GM21619 (cell line): Measurements from ENCODE around the gene FXYD5.

Source experiments
- ATAC-seq: cut with Tn5 transposase; IDR thresholded peaks from one replicate; pipeline ENCODE4 v1.9.1; 2021; ENCODE audit not compliant: unreplicated experiment

FXYD5 gene

GRCh38 chr19:35154525-35155406 is at the start of gene FXYD5:
Gene FXYD5, plus strand, starts transcription at chr19:35154735. Its CDS starts 816 bp downstream, at chr19:35155551.
- no peak for ATAC-seq

DNA sequence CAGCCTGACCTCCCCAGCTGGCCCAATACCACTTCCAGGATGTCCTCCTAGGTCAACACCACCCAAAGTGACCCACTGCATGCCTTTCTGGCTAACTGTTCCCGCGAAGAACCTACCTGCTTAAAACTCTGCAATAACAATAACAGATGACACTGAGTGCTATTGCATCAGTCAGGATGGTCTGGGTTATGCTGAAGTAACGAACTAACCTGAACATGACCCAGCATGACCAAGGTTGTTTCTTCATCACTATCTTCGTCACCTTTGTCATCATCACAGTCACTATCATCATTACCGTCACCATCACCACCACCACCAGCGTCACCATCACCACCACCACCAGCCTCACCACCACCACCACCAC is 49.5 kb upstream of the FXYD5 start:
- ATAC-seq: no peak

- ATAC-seq: no peak
Measured at GRCh38 chr19:35105411-35106290, 48.9 kb upstream of the FXYD5 start.

DNA sequence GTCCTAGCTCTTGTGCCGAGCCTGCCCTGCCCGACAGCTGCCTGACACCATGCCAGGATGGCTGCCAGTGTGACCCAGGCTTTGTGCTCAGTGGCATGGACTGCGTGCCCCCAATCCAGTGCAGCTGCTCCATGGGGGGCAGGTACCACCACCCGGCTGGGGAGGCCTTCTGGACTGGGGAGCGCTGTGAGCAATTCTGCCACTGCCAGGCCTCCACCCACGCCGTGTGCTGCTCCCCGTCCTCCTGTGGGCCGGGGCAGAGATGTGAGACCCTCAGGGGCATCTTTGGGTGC is 48.3 kb upstream of the FXYD5 start:
- ATAC-seq: no peak

GRCh38 chr19:35106898-35107541 is 47.5 kb upstream of the FXYD5 start:
- ATAC-seq: no peak

DNA sequence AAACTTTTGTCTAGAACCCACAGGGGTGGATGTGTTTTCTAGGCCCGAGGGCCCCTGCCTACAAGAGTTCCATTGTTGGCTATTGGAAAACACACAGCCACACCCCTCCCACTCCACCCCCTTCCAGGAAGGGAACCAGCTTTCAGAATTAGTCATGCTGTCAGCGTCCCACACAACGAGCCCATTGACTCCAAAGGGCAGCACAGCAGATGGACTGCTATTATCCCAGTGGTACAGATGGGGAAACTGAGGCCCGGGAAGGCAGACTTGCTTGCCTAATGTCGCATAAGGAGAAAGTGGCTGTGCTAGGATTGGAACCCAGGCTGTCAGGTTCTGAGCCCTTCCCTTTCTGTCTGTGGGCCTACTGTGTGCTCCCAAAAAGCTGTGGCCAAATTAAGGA is 47.0 kb upstream of the FXYD5 start:
- ATAC-seq: no peak

DNA sequence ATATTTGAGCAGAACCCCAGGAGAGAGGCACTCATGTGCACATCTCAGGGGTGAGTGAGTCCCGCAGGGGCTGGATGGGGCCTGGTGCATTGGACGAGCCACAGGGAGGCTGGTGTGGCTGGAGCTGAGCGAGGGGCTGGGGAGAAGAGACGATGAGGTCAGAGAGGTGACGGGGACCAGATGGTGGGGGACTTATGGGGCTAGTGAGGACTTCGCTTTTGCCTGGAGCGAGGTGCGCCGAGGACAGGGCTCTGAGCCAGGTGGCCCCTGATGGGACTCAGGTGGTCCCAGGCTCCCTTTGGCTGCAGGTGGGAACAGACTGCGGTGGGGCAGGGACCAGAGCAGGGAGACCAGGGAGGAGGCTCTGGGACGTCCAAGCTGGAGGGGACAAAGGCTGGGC is 45.8 kb upstream of the FXYD5 start:
- ATAC-seq: no peak

GRCh38 chr19:35109395-35110112 is 45.0 kb upstream of the FXYD5 start:
- ATAC-seq: no peak

DNA sequence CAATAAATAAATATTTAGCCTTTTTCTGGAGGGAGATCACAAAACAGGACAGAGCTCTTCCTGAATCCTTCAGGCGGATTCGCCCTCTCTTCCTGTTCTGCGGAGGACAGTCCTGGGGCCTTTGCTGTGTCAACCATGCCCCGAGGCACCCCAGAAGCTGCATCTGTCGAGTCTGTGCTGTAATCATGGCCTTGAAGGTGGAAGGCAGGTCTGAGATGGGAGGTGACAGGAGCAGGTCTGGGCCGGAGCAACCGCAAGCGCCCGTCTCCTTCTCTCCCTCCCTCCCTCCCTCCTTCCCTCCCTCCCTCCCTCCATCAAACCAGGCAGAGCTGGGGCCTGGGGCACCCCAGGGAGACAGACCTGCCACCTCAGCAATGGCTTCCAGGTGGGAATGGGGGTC is 43.6 kb upstream of the FXYD5 start:
- ATAC-seq: no peak

GRCh38 chr19:35112995-35113688 is 41.4 kb upstream of the FXYD5 start:
- no peak for ATAC-seq

DNA sequence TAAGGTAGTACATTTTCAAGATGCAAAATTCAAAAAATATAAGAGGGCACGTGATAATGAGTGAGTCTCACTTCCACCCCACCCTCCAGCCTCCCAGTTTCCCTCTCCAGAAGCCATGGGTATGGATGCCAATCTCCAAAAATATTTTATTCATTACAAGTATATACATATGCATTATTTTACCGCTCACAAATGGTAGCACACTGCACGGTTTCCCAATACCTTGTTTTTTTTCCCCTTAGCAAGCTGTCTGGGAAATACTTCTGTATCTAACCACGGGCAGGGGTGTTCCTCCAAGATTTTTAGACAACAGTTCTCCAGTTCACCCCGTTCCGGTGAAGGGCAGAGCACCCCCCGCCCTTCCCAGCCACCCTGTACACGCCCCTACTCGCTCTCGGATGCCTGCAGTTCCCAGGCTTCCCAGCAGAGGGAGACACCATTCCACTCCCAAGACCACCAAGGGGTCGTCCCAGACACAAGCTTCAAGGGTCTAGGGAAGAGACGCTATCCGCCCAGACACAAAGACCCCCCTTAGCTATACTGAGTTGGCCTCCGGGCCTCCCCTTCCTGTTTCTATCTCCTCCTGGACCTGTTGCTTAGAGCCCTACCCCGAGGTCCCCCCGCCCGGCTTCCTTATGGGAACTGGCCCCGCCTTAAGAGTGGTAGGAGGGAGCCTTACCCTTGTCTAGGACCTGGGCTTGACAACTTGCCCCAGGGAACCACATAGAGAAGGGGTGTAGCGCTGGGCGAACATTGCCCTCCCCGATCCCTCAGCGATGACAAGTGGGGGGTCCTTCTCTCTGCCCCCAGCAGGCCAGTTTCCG is 40.0 kb upstream of the FXYD5 start:
- no peak for ATAC-seq

DNA sequence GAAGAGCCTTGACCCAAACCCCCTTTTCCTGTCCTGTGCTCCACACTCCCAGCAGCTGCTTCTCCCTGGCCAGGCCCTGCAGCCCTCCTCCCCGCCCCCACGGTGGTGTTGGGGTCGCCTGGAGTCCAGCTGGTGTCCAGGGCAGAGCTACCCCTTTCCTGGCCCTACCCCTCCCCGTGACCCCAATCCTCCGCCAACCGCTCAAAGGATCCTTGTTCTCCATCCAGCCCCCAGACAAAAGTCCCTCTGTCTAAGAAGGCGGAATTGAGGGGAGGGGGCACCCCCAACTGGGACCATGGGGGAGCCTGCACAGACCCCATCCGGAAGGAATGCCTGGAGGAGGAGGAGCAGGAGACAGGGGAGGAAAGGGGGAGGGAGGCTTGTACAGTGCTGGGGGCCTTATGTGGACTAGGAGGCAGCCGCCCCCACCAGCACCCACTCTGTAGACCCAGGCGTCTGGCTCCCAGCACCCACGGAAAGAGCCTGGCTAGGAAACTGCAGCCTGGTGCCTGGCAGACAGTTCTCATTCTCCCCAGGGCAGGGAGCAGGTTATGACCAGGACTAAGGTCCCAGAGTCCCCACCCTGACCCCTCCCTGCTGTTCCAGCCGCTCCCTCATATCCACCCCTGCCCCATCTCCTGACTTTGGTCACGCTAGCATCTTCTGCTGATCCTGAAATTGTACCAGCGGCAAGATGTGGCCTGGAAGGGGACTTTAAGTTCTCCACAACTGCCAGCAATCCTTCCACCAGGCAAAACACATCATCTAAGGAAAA is 39.2 kb upstream of the FXYD5 start, which contains the start of gene FXYD3:
Gene FXYD3 (plus strand): TSS at position 647 of the 775 bp plus-strand sequence. CDS start 3,554 bp downstream, outside the sequence.
- no peak for ATAC-seq

- ATAC-seq: no peak
Measured at GRCh38 chr19:35116072-35116801, 38.3 kb upstream of the FXYD5 start.

DNA sequence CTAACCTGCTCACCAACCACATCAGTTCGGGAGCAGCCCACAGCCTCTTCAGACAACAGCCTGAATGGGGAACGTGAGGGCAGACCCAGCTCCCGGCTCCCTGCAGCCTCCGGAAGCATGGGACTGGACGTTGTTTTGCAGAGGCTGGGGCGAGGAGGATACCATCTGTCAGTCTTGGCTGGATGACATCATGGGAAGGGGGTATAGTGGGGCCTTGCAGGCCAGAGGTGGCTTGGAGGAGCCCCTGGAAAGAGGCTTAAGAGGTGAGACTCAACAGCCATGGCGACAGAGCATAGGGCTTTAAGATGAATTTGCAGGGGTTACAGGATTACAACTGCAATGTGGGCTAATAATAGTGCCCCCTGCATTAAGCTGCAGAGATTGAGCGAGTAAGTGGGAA is 37.4 kb upstream of the FXYD5 start:
- no peak for ATAC-seq

DNA sequence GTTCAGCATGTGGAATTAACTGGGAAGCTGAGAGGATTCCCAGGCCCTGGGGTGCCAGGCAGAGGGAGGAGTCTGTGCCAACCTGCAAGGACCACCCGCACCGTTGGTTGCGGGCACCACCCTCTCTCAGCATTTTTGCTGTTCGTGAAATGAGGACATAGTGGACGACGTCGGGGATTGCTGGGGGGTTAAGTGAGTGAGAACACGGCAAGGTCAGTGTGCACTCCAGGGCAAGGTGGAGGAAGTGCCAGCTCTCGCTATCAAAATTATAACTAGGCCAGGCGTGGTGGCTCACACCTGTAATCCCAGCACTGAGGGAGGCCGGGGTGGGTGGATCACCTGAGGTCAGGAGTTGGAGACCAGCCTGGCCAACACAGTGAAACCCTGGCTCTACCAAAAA is 36.7 kb upstream of the FXYD5 start:
- ATAC-seq: no peak

- ATAC-seq: no peak
Measured at GRCh38 chr19:35118268-35119020, 36.1 kb upstream of the FXYD5 start.

- no peak for ATAC-seq
Measured at GRCh38 chr19:35119091-35119490, 35.4 kb upstream of the FXYD5 start.
